ENCODE data around the gene PLCB1.

DNA sequence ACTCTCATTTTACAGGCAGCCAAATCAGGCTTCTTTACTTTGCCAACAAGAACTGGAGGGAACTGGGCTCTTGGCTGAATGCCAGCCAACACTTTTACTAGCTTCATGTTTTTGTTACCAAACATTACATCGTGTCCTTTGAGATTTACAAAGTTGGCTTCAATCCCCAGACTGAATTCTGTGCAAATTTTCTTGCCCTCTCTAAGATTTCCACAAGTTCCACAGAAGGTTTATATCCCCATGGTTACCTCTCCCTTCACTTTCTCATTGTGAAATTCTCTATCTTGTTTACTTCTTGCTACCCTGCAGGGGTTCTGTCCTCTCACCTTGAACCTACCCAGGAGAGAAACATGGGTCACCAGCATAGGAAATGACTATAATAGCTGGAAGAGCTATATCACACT lies 37.6 kb upstream of the PLCB1 start:
- TF ChIP-seq, protein P1, sequence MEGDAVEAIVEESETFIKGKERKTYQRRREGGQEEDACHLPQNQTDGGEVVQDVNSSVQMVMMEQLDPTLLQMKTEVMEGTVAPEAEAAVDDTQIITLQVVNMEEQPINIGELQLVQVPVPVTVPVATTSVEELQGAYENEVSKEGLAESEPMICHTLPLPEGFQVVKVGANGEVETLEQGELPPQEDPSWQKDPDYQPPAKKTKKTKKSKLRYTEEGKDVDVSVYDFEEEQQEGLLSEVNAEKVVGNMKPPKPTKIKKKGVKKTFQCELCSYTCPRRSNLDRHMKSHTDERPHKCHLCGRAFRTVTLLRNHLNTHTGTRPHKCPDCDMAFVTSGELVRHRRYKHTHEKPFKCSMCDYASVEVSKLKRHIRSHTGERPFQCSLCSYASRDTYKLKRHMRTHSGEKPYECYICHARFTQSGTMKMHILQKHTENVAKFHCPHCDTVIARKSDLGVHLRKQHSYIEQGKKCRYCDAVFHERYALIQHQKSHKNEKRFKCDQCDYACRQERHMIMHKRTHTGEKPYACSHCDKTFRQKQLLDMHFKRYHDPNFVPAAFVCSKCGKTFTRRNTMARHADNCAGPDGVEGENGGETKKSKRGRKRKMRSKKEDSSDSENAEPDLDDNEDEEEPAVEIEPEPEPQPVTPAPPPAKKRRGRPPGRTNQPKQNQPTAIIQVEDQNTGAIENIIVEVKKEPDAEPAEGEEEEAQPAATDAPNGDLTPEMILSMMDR (conservative IDR thresholded peaks at IDR 0.05; ENCODE audit: low read length): no peak
- TF ChIP-seq EZH2phosphoT487 (IDR thresholded peaks at IDR 0.05; ENCODE audit: borderline replicate concordance): no peak
